Measurements from ENCODE around the gene ANXA2. TPM values are rescaled to one million over a fixed set of nuclear protein-coding genes. Genes with fewer than 3 reads are reported as not detected.

The ANXA2 gene
- total RNA-seq, 4 donors from 2014 or later: 1,272 to 1,552 (median 1,345) TPM

- intact Hi-C loops (cut with DNase I; ENCODE audit: low total_unique reads): no loop called here
- 36 to 46% methylated on average over 1 of the region's 1 CpG for WGBS, 2 donors
- TF ChIP-seq CTCF (IDR thresholded peaks at IDR 0.05) (no peak), POLR2A (IDR thresholded peaks at IDR 0.05) (no peak)
- DNase-seq (ENCODE audit: low spot score in 2 of 2): no peak
- H3K4me3 ChIP-seq (ENCODE audit: low read depth, poor library complexity, severe bottlenecking): no peak overlapping the region
These were observed 23.8 kb upstream of the ANXA2 start for GRCh38 chr15:60421544-60421943.

GRCh38 chr15:60420203-60420716 is 22.5 kb upstream of the ANXA2 start:
- TF ChIP-seq POLR2A (IDR thresholded peaks at IDR 0.05) (no peak), CTCF (IDR thresholded peaks at IDR 0.05) (no peak)

GRCh38 chr15:60419753-60420152 is 22.0 kb upstream of the ANXA2 start:
- 42 to 46% methylated on average over 2 of the region's 2 CpGs for WGBS, 2 donors
- H3K4me3 ChIP-seq (ENCODE audit: low read depth, poor library complexity, severe bottlenecking): no peak overlapping the region
- TF ChIP-seq POLR2A (IDR thresholded peaks at IDR 0.05) (no peak), CTCF (IDR thresholded peaks at IDR 0.05) (no peak)
- intact Hi-C loops (cut with DNase I; ENCODE audit: low total_unique reads): no loop called here
- DNase-seq (ENCODE audit: low spot score in 2 of 2): no peak

More at GRCh38 chr15:60420203-60420716, 22.5 kb upstream of the ANXA2 start:
- 49 to 63% methylated on average over 2 of the region's 2 CpGs for WGBS, 2 donors
- DNase-seq (ENCODE audit: low spot score in 2 of 2): no peak
- intact Hi-C loops (cut with DNase I; ENCODE audit: low total_unique reads): no loop called here
- H3K4me3 ChIP-seq (ENCODE audit: low read depth, poor library complexity, severe bottlenecking): no peak overlapping the region

GRCh38 chr15:60418096-60418495 is 20.3 kb upstream of the ANXA2 start:
- WGBS, 2 donors: 82 to 90% methylated on average over 3 of the region's 3 CpGs

GRCh38 chr15:60417112-60417511 is 19.3 kb upstream of the ANXA2 start:
- intact Hi-C loops (cut with DNase I; ENCODE audit: low total_unique reads): no loop called here
- 97 to 98% methylated on average over 4 of the region's 4 CpGs for WGBS, 2 donors
- DNase-seq (ENCODE audit: low spot score in 2 of 2): no peak
- H3K4me3 ChIP-seq (ENCODE audit: low read depth, poor library complexity, severe bottlenecking): no peak overlapping the region
- no peak for TF ChIP-seq POLR2A (IDR thresholded peaks at IDR 0.05)
- TF ChIP-seq CTCF (IDR thresholded peaks at IDR 0.05): no peak

More at GRCh38 chr15:60418096-60418495, 20.3 kb upstream of the ANXA2 start:
- TF ChIP-seq POLR2A (IDR thresholded peaks at IDR 0.05): no peak
- intact Hi-C loops (cut with DNase I; ENCODE audit: low total_unique reads): no loop called here
- H3K4me3 ChIP-seq (ENCODE audit: low read depth, poor library complexity, severe bottlenecking): no peak overlapping the region
- no peak for DNase-seq (ENCODE audit: low spot score in 2 of 2)

- DNase-seq (ENCODE audit: low spot score in 2 of 2): no peak
- no peak overlapping the region for H3K4me3 ChIP-seq (ENCODE audit: low read depth, poor library complexity, severe bottlenecking)
- 96 to 97% methylated on average over 3 of the region's 3 CpGs for WGBS, 2 donors
- intact Hi-C loops (cut with DNase I; ENCODE audit: low total_unique reads): no loop called here
- no peak for TF ChIP-seq CTCF (IDR thresholded peaks at IDR 0.05)
- TF ChIP-seq POLR2A (IDR thresholded peaks at IDR 0.05): no peak
These were observed 18.7 kb upstream of the ANXA2 start for GRCh38 chr15:60416484-60416883.
